Mucosa of descending colon (tissue), 3 donors: ENCODE measurements around the gene ARL2BP. TPM values are rescaled to one million over a fixed set of nuclear protein-coding genes. Genes with fewer than 3 reads are reported as not detected.

ENCODE experiments used
- ATAC-seq: fragments of 200-7000 bp; cut with Tn5 transposase; one replicate; pipeline ENCODE4 v1.9.1; 2020; ENCODE audit warnings: mild to moderate bottlenecking, moderate library complexity
- DNase-seq, 3 donors: peaks; one replicate each; pipeline ENCODE4 v3.0.0-alpha.2; 2020
- H3K36me3 ChIP-seq: fragments of 200-600 bp; one replicate; pipeline ENCODE4 v1.8.0; 2021; ENCODE audit warnings: low read depth, mild to moderate bottlenecking
- H3K4me1 ChIP-seq: fragments of 200-600 bp; one replicate; pipeline ENCODE4 v1.8.0; 2021; ENCODE audit warnings: low read depth, mild to moderate bottlenecking
- H3K4me3 ChIP-seq: fragments of 200-600 bp; one replicate; pipeline ENCODE4 v1.8.0; 2021; ENCODE audit warnings: mild to moderate bottlenecking
- H3K9me3 ChIP-seq: fragments of 200-600 bp; one replicate; pipeline ENCODE4 v1.8.0; 2021; ENCODE audit warnings: mild to moderate bottlenecking
- intact Hi-C, 2 donors: fragments of 100-400 bp; cut with DNase I in 1 of 2; cut with micrococcal nuclease in 1 of 2; formaldehyde crosslinking; loops; one replicate each; pipeline versions ENCODE4 v1.11.0 to v1.11.1; 2022; cut with DNase I, micrococcal nuclease
- total RNA-seq, 3 donors: library from RNA; stranded (reverse); fragmentation: NEBNext Ultra II Directional in 2 of 3; extraction: Animal tissue kit (Norgen Biotek cat#: 25700) in 2 of 3; gene quantifications; one replicate each; pipeline versions ENCODE4 v1.2.1 to v1.2.4, GENCODE V29; 2021 to 2023
- TF ChIP-seq, protein P1 (sequence below): fragments of 200-600 bp; IDR thresholded peaks from one replicate; pipeline ENCODE4 v1.8.0; 2022; ENCODE audit warnings: antibody characterized with exemption, mild to moderate bottlenecking
- donor health status: DM: no; HTN: no; CAD: no; lungs with moderate emphysema.
- donor health status: DM: no; HTN: no; CAD: no.
- donor health status: DM: no; HTN: yes; CAD: no.

The ARL2BP gene
- total RNA-seq, 3 donors from 2014 or later, result 29.2 to 39.7 (median 35.4) TPM

DNA sequence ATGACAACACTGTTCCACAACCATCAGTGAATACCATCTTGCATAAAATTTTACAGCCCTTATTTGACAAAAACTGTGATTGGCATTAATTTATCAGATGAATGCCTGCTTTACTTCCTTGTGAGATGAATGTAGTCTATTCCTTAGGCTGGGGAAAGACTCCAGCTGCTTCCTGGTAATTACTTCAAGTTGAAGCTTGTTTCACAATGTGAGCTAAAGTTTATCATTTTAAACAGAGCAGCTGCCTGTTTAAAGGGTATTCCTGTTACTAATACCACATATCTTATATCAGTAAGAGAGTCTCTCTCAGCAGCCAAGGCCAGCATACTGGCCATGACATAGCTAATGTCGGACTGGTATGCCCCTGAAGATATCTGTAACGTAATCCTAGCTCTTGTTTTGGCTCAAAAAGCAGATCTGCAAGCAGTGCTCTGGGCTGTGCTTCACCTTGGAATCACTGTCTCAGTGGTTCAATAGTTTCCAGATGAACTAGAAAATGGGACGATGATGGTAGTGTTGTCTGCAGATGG lies 13.2 kb upstream of the ARL2BP start:
- H3K36me3 ChIP-seq, result peaks cover 10% of the 10 kb centered on the region

DNA sequence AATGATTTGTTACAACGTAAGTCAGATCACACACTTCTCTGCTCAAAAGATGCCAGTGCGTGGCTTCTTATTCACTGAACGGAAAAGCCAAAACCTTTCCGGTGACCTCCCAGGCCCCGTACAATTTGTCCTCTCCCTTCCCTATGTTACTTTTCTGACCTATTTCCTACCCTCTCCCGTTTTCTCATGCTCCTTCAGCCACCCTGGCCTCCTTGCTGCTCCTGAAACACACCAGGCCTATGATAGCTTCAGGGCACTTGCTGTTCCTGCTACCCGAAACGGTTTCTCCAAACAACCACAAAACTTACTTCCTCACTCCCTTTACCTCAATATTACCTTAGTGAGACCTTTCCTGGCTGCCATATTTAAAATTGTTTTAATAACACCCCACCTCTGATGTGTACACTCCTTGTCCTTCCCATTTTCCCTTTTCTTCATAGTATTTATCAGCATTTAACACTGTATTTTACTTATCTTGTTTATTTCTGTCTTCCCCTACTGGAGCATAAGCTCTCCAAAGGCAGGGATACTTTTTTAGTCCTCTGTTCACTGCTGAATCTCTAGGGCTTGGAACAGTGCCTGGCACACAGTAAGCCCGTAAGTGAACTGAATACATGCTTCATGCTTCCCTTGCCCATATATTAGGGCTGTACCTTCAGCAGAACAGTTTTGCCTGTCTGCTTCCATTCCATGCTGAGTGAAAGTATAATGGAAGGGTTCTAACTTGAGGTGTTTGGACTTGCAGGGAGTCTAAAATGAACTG lies 10.9 kb upstream of the ARL2BP start:
- TF ChIP-seq, protein P1, sequence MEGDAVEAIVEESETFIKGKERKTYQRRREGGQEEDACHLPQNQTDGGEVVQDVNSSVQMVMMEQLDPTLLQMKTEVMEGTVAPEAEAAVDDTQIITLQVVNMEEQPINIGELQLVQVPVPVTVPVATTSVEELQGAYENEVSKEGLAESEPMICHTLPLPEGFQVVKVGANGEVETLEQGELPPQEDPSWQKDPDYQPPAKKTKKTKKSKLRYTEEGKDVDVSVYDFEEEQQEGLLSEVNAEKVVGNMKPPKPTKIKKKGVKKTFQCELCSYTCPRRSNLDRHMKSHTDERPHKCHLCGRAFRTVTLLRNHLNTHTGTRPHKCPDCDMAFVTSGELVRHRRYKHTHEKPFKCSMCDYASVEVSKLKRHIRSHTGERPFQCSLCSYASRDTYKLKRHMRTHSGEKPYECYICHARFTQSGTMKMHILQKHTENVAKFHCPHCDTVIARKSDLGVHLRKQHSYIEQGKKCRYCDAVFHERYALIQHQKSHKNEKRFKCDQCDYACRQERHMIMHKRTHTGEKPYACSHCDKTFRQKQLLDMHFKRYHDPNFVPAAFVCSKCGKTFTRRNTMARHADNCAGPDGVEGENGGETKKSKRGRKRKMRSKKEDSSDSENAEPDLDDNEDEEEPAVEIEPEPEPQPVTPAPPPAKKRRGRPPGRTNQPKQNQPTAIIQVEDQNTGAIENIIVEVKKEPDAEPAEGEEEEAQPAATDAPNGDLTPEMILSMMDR, result no peak
- ATAC-seq (peak; percentile 23), DNase-seq (no peak)
- Histone ChIP-seq H3K4me3 (no peak overlapping the region), H3K4me1 (no peaks in the 10 kb centered on the region), H3K9me3 (no peaks in the 10 kb centered on the region), H3K36me3 (peaks cover 10% of the 10 kb centered on the region)
- intact Hi-C loops, result no loop called here

More for the DNA sequence above, 13.2 kb upstream of the ARL2BP start:
- no peaks in the 10 kb centered on the region for H3K9me3 ChIP-seq
- H3K4me3 ChIP-seq, result no peak overlapping the region
- no peaks in the 10 kb centered on the region for H3K4me1 ChIP-seq
- ATAC-seq (no peak), DNase-seq (no peak)
- intact Hi-C loops, result no loop called here
- TF ChIP-seq, protein P1, result no peak

DNA sequence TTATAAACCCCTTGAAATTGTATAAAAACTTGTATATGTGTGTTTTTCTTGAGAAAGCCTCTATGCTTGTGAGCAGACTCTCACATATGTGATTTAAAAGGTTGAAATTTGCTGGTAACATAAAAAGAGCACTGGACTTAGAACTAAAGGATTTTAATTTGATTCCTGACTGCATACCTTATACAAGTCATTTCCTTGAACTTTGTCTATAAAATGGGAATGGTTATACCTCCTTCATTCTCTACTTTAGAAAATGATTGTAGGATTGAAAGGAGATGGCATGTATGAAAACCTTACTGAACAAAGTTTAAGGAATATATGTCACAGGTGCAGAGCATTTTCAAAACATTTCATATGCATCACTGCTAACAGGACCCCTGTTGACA lies 10.4 kb upstream of the ARL2BP start:
- intact Hi-C loops, result no loop called here
- ATAC-seq, result peak; percentile 63

DNA sequence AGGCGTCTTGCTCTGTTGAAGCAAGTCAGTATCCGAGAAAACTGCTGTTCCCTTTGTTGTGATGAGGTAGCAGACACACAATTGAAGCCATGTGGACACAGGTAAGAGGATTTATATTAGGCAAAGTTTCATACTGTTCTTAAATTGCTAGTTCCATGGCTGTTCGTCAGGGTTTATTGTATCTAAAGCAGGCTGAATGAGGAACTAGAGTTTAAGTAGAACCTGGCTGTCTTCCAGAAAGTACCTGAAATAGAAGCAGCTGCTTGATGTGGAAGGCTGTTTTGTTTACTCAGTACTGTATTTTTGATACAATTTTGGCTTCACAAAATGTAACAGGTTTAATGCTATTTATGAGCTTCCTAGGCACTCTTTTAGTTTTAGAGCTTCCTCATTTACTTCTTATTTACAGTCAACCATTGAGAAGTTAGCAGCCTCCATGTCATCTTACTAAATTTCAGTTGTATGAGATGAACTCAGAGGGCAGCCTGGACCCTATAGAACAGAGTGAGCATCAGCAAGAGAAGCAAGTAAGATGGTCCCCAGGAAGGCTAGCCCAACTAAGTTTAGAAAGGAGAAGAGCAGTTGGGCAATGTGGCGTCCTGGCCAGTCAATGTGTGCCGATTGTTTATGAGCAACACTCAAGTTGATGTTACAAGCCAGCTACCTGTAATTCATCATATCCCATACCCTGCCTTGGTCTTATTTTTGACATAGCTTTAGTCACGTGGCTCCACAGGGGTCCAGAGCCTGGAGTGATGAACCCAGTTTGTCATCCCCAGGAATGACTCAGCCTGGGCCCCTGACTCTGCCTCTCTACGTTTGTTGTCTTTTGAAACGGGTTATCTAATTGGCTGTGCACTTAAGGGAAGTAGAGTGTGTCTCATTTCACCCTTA lies 9.7 kb upstream of the ARL2BP start:
- intact Hi-C loops, result no loop called here
- H3K4me1 ChIP-seq, result no peaks in the 10 kb centered on the region
- no peaks in the 10 kb centered on the region for H3K9me3 ChIP-seq
- H3K36me3 ChIP-seq, result peaks cover 10% of the 10 kb centered on the region
- peak; percentile 88 for ATAC-seq
- TF ChIP-seq, protein P1, result no peak
- H3K4me3 ChIP-seq, result no peak overlapping the region
- no peak for DNase-seq

More for the DNA sequence above, 10.4 kb upstream of the ARL2BP start:
- no peak overlapping the region for H3K4me3 ChIP-seq
- H3K36me3 ChIP-seq, result peaks cover 10% of the 10 kb centered on the region
- no peaks in the 10 kb centered on the region for H3K9me3 ChIP-seq
- DNase-seq, result no peak
- TF ChIP-seq, protein P1, result no peak
- H3K4me1 ChIP-seq, result no peaks in the 10 kb centered on the region

DNA sequence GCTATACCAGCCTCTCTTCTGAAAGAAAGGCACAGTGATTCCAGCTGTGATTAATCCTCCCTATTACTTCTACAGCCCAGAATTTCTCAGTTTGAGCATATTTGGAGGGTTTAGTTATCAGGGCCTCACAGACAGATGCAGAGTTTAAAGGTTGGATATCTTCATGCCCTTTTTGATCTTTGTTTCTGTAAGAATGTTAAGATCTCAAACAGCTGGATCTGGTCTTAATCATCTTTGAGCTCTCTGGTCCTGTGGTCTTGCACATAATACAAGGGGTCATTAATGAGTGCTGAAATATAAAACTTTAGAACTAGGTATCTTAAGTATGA lies 9.1 kb upstream of the ARL2BP start:
- intact Hi-C loops, result no loop called here
- no peak for ATAC-seq
- TF ChIP-seq, protein P1, result no peak
- Histone ChIP-seq H3K9me3 (no peaks in the 10 kb centered on the region), H3K4me1 (no peaks in the 10 kb centered on the region), H3K36me3 (peaks cover 4% of the 10 kb centered on the region), H3K4me3 (no peak overlapping the region)
- no peak for DNase-seq
